Activated naive CD8-positive, alpha-beta T cell treated with anti-CD3 and anti-CD28 coated beads, Interleukin-2, amount 10 ng/mL, durations not matched to agents 7 days and 5 days (primary cell): ENCODE data around the gene ZCCHC2. TPM values are rescaled to one million over a fixed set of nuclear protein-coding genes. Genes with fewer than 3 reads are reported as not detected.

ENCODE experiments used
- ATAC-seq: fragments of 150-1000 bp; cut with Tn5 transposase; one replicate; pipeline ENCODE4 v1.10.0; 2021; ENCODE audit warnings: low read depth, moderate library complexity
- POLR2A ChIA-PET: fragments of 350-600 bp; sonication (Branson Sonifier 250); formaldehyde crosslinking; loops from one replicate; lab custom pipeline; 2021; ENCODE audit warnings: antibody characterized with exemption; lab: Charles Lee
- DNase-seq: peaks from one replicate; pipeline ENCODE4 v3.0.0; 2021
- H3K27ac Mint-ChIP-seq: one replicate; pipeline ENCODE4 v1.8.0; 2022; ENCODE audit warnings: mild to moderate bottlenecking, mixed read lengths
- H3K27me3 Mint-ChIP-seq: one replicate; pipeline ENCODE4 v1.8.0; 2022; ENCODE audit warnings: mild to moderate bottlenecking, moderate library complexity, mixed read lengths
- H3K36me3 Mint-ChIP-seq: one replicate; pipeline ENCODE4 v1.8.0; 2021; ENCODE audit warnings: mild to moderate bottlenecking, mixed read lengths
- H3K4me1 Mint-ChIP-seq: one replicate; pipeline ENCODE4 v1.8.0; 2021; ENCODE audit warnings: mixed read lengths
- H3K4me3 Mint-ChIP-seq: one replicate; pipeline ENCODE4 v1.8.0; 2022; ENCODE audit warnings: mild to moderate bottlenecking, moderate library complexity, mixed read lengths
- H3K9me3 Mint-ChIP-seq: one replicate; pipeline ENCODE4 v1.8.0; 2021; ENCODE audit warnings: mixed read lengths
- total RNA-seq, 2 experiments: library from RNA; stranded (reverse); gene quantifications; one replicate each; pipeline ENCODE4 v1.2.3, GENCODE V29; 2021

The ZCCHC2 gene
- total RNA-seq, 2 experiments from 2014 or later, result 56.8 to 61.7 TPM

- DNase-seq (no peak), ATAC-seq (no peak)
- no peak overlapping the region for H3K4me3 Mint-ChIP-seq
- no peaks in the 10 kb centered on the region for H3K27me3 Mint-ChIP-seq
- H3K27ac Mint-ChIP-seq, result no peak overlapping the region
- peaks cover 62% of the 10 kb centered on the region for H3K36me3 Mint-ChIP-seq
- H3K9me3 Mint-ChIP-seq, result no peaks in the 10 kb centered on the region
- POLR2A ChIA-PET, result no interaction called here
- H3K4me1 Mint-ChIP-seq, result peaks cover 20% of the 10 kb centered on the region
Observed at GRCh38 chr18:62555135-62555534, 32.3 kb downstream of the ZCCHC2 start.

GRCh38 chr18:62556397-62556796 is 33.6 kb downstream of the ZCCHC2 start:
- Mint-ChIP-seq H3K27me3 (no peaks in the 10 kb centered on the region), H3K4me1 (peaks cover 14% of the 10 kb centered on the region), H3K4me3 (no peak overlapping the region), H3K27ac (no peak overlapping the region), H3K36me3 (peaks cover 56% of the 10 kb centered on the region), H3K9me3 (no peaks in the 10 kb centered on the region)
- no peak for DNase-seq
- ATAC-seq, result no peak
- POLR2A ChIA-PET, result no interaction called here

- no peak overlapping the region for H3K4me3 Mint-ChIP-seq
- no peak overlapping the region for H3K27ac Mint-ChIP-seq
- ATAC-seq (no peak), DNase-seq (no peak)
- peaks cover 12% of the 10 kb centered on the region for H3K4me1 Mint-ChIP-seq
- H3K27me3 Mint-ChIP-seq, result no peaks in the 10 kb centered on the region
- POLR2A ChIA-PET, result no interaction called here
- peaks cover 58% of the 10 kb centered on the region for H3K36me3 Mint-ChIP-seq
- no peaks in the 10 kb centered on the region for H3K9me3 Mint-ChIP-seq
Observed at GRCh38 chr18:62558015-62558663, 35.3 kb downstream of the ZCCHC2 start.

GRCh38 chr18:62564044-62564443 is 41.2 kb downstream of the ZCCHC2 start:
- no peak for DNase-seq
- Mint-ChIP-seq H3K27me3 (no peaks in the 10 kb centered on the region), H3K27ac (no peak overlapping the region), H3K4me1 (peaks cover 4% of the 10 kb centered on the region), H3K9me3 (no peaks in the 10 kb centered on the region), H3K4me3 (no peak overlapping the region), H3K36me3 (peaks cover 60% of the 10 kb centered on the region)
- POLR2A ChIA-PET, result no interaction called here
- no peak for ATAC-seq

- ATAC-seq (no peak), DNase-seq (no peak)
- Mint-ChIP-seq H3K27me3 (no peaks in the 10 kb centered on the region), H3K9me3 (no peaks in the 10 kb centered on the region), H3K4me1 (peaks cover 8% of the 10 kb centered on the region), H3K27ac (peak overlapping the region; percentile 49), H3K36me3 (peaks cover 68% of the 10 kb centered on the region), H3K4me3 (no peak overlapping the region)
- POLR2A ChIA-PET, result no interaction called here
Observed at GRCh38 chr18:62566199-62566598, 43.4 kb downstream of the ZCCHC2 start.

- POLR2A ChIA-PET, result no interaction called here
- no peak overlapping the region for H3K27ac Mint-ChIP-seq
- no peak for DNase-seq
- peaks cover 69% of the 10 kb centered on the region for H3K36me3 Mint-ChIP-seq
- no peak overlapping the region for H3K4me3 Mint-ChIP-seq
- H3K9me3 Mint-ChIP-seq, result no peaks in the 10 kb centered on the region
- H3K27me3 Mint-ChIP-seq, result no peaks in the 10 kb centered on the region
- peaks cover 11% of the 10 kb centered on the region for H3K4me1 Mint-ChIP-seq
- ATAC-seq, result no peak
Observed at GRCh38 chr18:62566818-62567217, 44.0 kb downstream of the ZCCHC2 start.

- no peak overlapping the region for H3K4me3 Mint-ChIP-seq
- ATAC-seq (no peak), DNase-seq (no peak)
- H3K9me3 Mint-ChIP-seq, result no peaks in the 10 kb centered on the region
- H3K36me3 Mint-ChIP-seq, result peaks cover 73% of the 10 kb centered on the region
- no peak overlapping the region for H3K27ac Mint-ChIP-seq
- H3K27me3 Mint-ChIP-seq, result no peaks in the 10 kb centered on the region
- POLR2A ChIA-PET, result no interaction called here
- H3K4me1 Mint-ChIP-seq, result peaks cover 11% of the 10 kb centered on the region
Observed at GRCh38 chr18:62569081-62569655, 46.3 kb downstream of the ZCCHC2 start.

- no peaks in the 10 kb centered on the region for H3K27me3 Mint-ChIP-seq
- ATAC-seq (no peak), DNase-seq (no peak)
- no peak overlapping the region for H3K27ac Mint-ChIP-seq
- no peak overlapping the region for H3K4me3 Mint-ChIP-seq
- no peaks in the 10 kb centered on the region for H3K9me3 Mint-ChIP-seq
- H3K4me1 Mint-ChIP-seq, result peaks cover 13% of the 10 kb centered on the region
- H3K36me3 Mint-ChIP-seq, result peaks cover 82% of the 10 kb centered on the region
- POLR2A ChIA-PET, result no interaction called here
Observed at GRCh38 chr18:62571037-62571436, 48.2 kb downstream of the ZCCHC2 start.

GRCh38 chr18:62571648-62572047 is 48.8 kb downstream of the ZCCHC2 start:
- Mint-ChIP-seq H3K4me1 (peaks cover 11% of the 10 kb centered on the region), H3K4me3 (no peak overlapping the region), H3K27ac (no peak overlapping the region), H3K36me3 (peaks cover 78% of the 10 kb centered on the region), H3K27me3 (no peaks in the 10 kb centered on the region), H3K9me3 (no peaks in the 10 kb centered on the region)
- no peak for DNase-seq
- POLR2A ChIA-PET, result no interaction called here
- no peak for ATAC-seq

- ATAC-seq (no peak), DNase-seq (no peak)
- no peaks in the 10 kb centered on the region for H3K9me3 Mint-ChIP-seq
- no peak overlapping the region for H3K4me3 Mint-ChIP-seq
- H3K36me3 Mint-ChIP-seq, result peaks cover 80% of the 10 kb centered on the region
- peak overlapping the region; percentile 26 for H3K27ac Mint-ChIP-seq
- H3K27me3 Mint-ChIP-seq, result no peaks in the 10 kb centered on the region
- H3K4me1 Mint-ChIP-seq, result peaks cover 18% of the 10 kb centered on the region
- POLR2A ChIA-PET, result no interaction called here
Observed at GRCh38 chr18:62572456-62572855, 49.6 kb downstream of the ZCCHC2 start.

- Mint-ChIP-seq H3K27me3 (no peaks in the 10 kb centered on the region), H3K4me3 (no peak overlapping the region), H3K27ac (no peak overlapping the region), H3K4me1 (peaks cover 18% of the 10 kb centered on the region), H3K36me3 (peaks cover 76% of the 10 kb centered on the region), H3K9me3 (no peaks in the 10 kb centered on the region)
- ATAC-seq (no peak), DNase-seq (no peak)
- POLR2A ChIA-PET, result no interaction called here
Observed at GRCh38 chr18:62574776-62575175, 52.0 kb downstream of the ZCCHC2 start.

GRCh38 chr18:62576271-62576670 is 53.4 kb downstream of the ZCCHC2 start:
- Mint-ChIP-seq H3K9me3 (no peaks in the 10 kb centered on the region), H3K4me3 (no peak overlapping the region), H3K4me1 (peaks cover 14% of the 10 kb centered on the region), H3K36me3 (peaks cover 66% of the 10 kb centered on the region), H3K27ac (no peak overlapping the region), H3K27me3 (no peaks in the 10 kb centered on the region)
- DNase-seq (no peak), ATAC-seq (no peak)
- POLR2A ChIA-PET, result no interaction called here

GRCh38 chr18:62576845-62577512 is 54.2 kb downstream of the ZCCHC2 start:
- Mint-ChIP-seq H3K4me1 (peaks cover 14% of the 10 kb centered on the region), H3K4me3 (no peak overlapping the region), H3K36me3 (peaks cover 62% of the 10 kb centered on the region), H3K27me3 (no peaks in the 10 kb centered on the region), H3K9me3 (no peaks in the 10 kb centered on the region), H3K27ac (peak overlapping the region; percentile 7)
- POLR2A ChIA-PET, result interaction anchor here (1.1 kb wide), 1 partner anchor 53 kb away, joined by 3 read pairs; no protein-coding TSS in a partner anchor
- ATAC-seq (no peak), DNase-seq (no peak)

- Mint-ChIP-seq H3K4me3 (no peak overlapping the region), H3K36me3 (peaks cover 56% of the 10 kb centered on the region), H3K4me1 (peaks cover 13% of the 10 kb centered on the region), H3K9me3 (no peaks in the 10 kb centered on the region), H3K27ac (no peak overlapping the region), H3K27me3 (no peaks in the 10 kb centered on the region)
- ATAC-seq, result no peak
- POLR2A ChIA-PET, result interaction anchor here (1.1 kb wide), 1 partner anchor 54 kb away, joined by 3 read pairs; no protein-coding TSS in a partner anchor
- no peak for DNase-seq
Observed at GRCh38 chr18:62577765-62578164, 54.9 kb downstream of the ZCCHC2 start.
